K562 (cell line): ENCODE results near the gene TPM4. TPM values are rescaled to one million over a fixed set of nuclear protein-coding genes. Genes with fewer than 3 reads are reported as not detected.

Experiments
- BACH1 ChIP-seq: fragments of 200-800 bp; sonication (Bioruptor generic); IDR thresholded peaks from 2 replicates; pipeline ENCODE4 v1.6.1; 2016; ENCODE audit warnings: missing genetic modification characterization, missing compliant biosample characterization
- BCL6 ChIP-seq: fragments of 250-450 bp; sonication (Bioruptor Pico); IDR thresholded peaks from 2 replicates; pipeline ENCODE4 v1.4.0; 2020
- CCNT2 ChIP-seq: IDR thresholded peaks from 2 replicates; pipeline ENCODE4 v1.6.1; 2011; ENCODE audit warnings: borderline replicate concordance, low read depth, mild to moderate bottlenecking, moderate library complexity, mixed read lengths, low read length; ENCODE audit not compliant: insufficient read length; ENCODE audit errors: extremely low read depth
- DPF2 ChIP-seq: fragments of 450-650 bp; IDR thresholded peaks from 2 replicates; pipeline ENCODE4 v1.6.1; 2016
- FOXP1 ChIP-seq: sonication (generic); formaldehyde crosslinking; IDR thresholded peaks from 2 replicates; pipeline ENCODE4 v1.8.0; 2022; ENCODE audit warnings: mild to moderate bottlenecking, missing genetic modification reagents
- MIER1 ChIP-seq: fragments of 450-650 bp; IDR thresholded peaks from 2 replicates; pipeline ENCODE4 v1.6.1; 2016; ENCODE audit warnings: antibody characterized with exemption, mild to moderate bottlenecking, low read depth
- RBM15 ChIP-seq: fragments of 200-400 bp; formaldehyde crosslinking; IDR thresholded peaks from 2 replicates; pipeline ENCODE4 v1.6.1; 2018; ENCODE audit warnings: mild to moderate bottlenecking, low read length, moderate library complexity; ENCODE audit not compliant: insufficient read depth
- RBM39 ChIP-seq: fragments of 200-400 bp; formaldehyde crosslinking; optimal IDR thresholded peaks from 2 replicates; pipeline ENCODE3; 2018; ENCODE audit warnings: low read depth, low read length
- SP2 ChIP-seq: IDR thresholded peaks from 2 replicates; pipeline ENCODE4 v1.6.1; 2011; ENCODE audit warnings: mild to moderate bottlenecking, low read depth, low read length, moderate library complexity; ENCODE audit not compliant: poor library complexity, severe bottlenecking; ENCODE audit errors: extremely low read depth
- TCF7 ChIP-seq: sonication (generic); IDR thresholded peaks from 2 replicates; pipeline ENCODE4 v1.6.1; 2016; ENCODE audit warnings: antibody characterized with exemption, borderline replicate concordance
- ZNF445 ChIP-seq: fragments of 250-450 bp; sonication (Bioruptor Pico); IDR thresholded peaks from 2 replicates; pipeline ENCODE4 v1.4.0; 2020; ENCODE audit warnings: low read depth, mild to moderate bottlenecking, moderate library complexity
- polyA plus RNA-seq, 8 experiments: library from polyadenylated mRNA; depleted of rRNA in 4 of 8; stranded (reverse) in 5 of 8; unstranded in 3 of 8; fragments of >200 nt; fragmentation: Nextera tagmentation in 2 of 8; fragmentation: Illumina TruSeq in 1 of 8; extraction: Ambion mirVana in 2 of 8; extraction: Trizol in 1 of 8; gene quantifications; 2 replicates each; pipeline versions ENCODE4 v1.2.1 to v1.2.3, GENCODE V29; 2011 to 2014; ENCODE audit warnings: inconsistent platforms in 1 of 8, missing spikeins in 1 of 8
- total RNA-seq, 7 experiments: library from RNA; depleted of rRNA in 6 of 7; stranded (reverse); fragments of >200 nt in 6 of 7; fragmentation: Illumina TruSeq in 2 of 7; extraction: Trizol in 2 of 7; gene quantifications; 2 replicates each; pipeline versions ENCODE4 v1.2.1 to v1.2.3, GENCODE V29; 2011 to 2021; ENCODE audit warnings: low replicate concordance in 1 of 7
- TF ChIP-seq, protein P1 (sequence below): fragments of 450-650 bp; IDR thresholded peaks from 2 replicates; pipeline ENCODE4 v1.7.1; 2018; ENCODE audit warnings: mild to moderate bottlenecking, low read depth; ENCODE audit not compliant: partially characterized antibody
- TF ChIP-seq, protein P2 (sequence below): IDR thresholded peaks from 2 replicates; pipeline ENCODE4 v1.6.1; 2011; ENCODE audit not compliant: insufficient read length; ENCODE audit errors: extremely low read depth
- TF ChIP-seq, protein P3 (sequence below): fragments of 450-650 bp; formaldehyde crosslinking; IDR thresholded peaks from 2 replicates; pipeline ENCODE4 v1.4.0; 2020; ENCODE audit warnings: mild to moderate bottlenecking, mixed read lengths
- TF ChIP-seq, protein P4 (sequence below): fragments of 450-650 bp; conservative IDR thresholded peaks from 2 replicates; pipeline ENCODE4 v1.6.1; 2016; ENCODE audit warnings: missing genetic modification characterization, low read depth, mild to moderate bottlenecking, control low read depth, missing compliant biosample characterization

TPM4 gene
- total and polyA plus RNA-seq, 9 of the 15 experiments (the other 6 are each of a cell fraction or from before 2014, with no cell fraction given) = 28.1 to 111 (median 77.4) TPM

DNA sequence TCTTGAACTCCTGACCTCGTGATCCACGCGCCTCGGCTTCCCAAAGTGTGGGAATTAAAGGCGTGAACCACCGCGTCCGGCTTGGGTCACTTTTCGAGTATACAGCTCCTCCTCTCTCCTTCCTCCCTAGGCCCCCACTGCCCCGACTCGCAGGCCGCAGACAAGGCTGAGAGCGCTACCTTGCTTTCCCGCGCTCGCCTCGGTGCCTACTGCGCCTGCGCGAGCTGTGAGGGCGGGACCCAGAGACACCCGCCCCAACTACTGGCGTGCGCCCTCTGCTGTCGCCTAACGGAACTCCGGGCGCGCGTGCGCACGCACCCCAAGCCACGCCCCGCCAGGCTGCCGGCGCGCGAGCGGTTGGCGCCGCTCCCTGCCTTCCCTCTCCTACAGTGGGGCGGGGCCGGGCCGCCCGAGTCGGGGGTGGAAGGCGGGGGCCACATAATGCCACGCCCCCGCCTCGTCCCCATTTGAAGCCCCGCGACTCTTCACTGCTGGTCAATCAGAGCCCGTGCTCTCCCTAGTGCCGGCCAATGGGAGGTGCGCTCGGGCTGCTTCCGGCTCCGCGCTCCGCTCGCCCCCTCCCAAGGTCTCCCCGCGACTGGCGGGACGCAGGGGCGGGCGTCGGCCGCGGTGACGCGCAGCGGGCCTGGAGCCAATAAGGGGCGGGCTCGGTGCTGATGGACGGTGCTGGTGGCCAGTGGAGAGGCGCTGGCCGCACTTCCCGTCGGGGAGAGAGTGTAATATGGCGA, 35.0 kb downstream of the TPM4 start, which contains the start of gene RAB8A (continued):
- TF ChIP-seq, protein P1, sequence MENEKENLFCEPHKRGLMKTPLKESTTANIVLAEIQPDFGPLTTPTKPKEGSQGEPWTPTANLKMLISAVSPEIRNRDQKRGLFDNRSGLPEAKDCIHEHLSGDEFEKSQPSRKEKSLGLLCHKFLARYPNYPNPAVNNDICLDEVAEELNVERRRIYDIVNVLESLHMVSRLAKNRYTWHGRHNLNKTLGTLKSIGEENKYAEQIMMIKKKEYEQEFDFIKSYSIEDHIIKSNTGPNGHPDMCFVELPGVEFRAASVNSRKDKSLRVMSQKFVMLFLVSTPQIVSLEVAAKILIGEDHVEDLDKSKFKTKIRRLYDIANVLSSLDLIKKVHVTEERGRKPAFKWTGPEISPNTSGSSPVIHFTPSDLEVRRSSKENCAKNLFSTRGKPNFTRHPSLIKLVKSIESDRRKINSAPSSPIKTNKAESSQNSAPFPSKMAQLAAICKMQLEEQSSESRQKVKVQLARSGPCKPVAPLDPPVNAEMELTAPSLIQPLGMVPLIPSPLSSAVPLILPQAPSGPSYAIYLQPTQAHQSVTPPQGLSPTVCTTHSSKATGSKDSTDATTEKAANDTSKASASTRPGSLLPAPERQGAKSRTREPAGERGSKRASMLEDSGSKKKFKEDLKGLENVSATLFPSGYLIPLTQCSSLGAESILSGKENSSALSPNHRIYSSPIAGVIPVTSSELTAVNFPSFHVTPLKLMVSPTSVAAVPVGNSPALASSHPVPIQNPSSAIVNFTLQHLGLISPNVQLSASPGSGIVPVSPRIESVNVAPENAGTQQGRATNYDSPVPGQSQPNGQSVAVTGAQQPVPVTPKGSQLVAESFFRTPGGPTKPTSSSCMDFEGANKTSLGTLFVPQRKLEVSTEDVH = peak; percentile 93
- TF ChIP-seq DPF2 (peak; percentile 57), SP2 (peak; percentile 79), BCL6 (CRISPR knock-in tag) (no peak), MIER1 (peak; percentile 9; the same call in 1 of the 2 replicates), RBM15 (no peak), TCF7 (no peak), RBM39 (no peak), BACH1 (tag) (no peak), ZNF445 (no peak), FOXP1 (peak; percentile 59; the same call in 1 of the 2 replicates), CCNT2 (peak; percentile 69)
- TF ChIP-seq, protein P2, sequence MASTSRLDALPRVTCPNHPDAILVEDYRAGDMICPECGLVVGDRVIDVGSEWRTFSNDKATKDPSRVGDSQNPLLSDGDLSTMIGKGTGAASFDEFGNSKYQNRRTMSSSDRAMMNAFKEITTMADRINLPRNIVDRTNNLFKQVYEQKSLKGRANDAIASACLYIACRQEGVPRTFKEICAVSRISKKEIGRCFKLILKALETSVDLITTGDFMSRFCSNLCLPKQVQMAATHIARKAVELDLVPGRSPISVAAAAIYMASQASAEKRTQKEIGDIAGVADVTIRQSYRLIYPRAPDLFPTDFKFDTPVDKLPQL = no peak
- TF ChIP-seq, protein P3, sequence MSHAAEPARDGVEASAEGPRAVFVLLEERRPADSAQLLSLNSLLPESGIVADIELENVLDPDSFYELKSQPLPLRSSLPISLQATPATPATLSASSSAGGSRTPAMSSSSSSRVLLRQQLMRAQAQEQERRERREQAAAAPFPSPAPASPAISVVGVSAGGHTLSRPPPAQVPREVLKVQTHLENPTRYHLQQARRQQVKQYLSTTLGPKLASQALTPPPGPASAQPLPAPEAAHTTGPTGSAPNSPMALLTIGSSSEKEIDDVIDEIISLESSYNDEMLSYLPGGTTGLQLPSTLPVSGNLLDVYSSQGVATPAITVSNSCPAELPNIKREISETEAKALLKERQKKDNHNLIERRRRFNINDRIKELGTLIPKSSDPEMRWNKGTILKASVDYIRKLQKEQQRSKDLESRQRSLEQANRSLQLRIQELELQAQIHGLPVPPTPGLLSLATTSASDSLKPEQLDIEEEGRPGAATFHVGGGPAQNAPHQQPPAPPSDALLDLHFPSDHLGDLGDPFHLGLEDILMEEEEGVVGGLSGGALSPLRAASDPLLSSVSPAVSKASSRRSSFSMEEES (CRISPR knock-in tag) = peak; percentile 76
- TF ChIP-seq, protein P4, sequence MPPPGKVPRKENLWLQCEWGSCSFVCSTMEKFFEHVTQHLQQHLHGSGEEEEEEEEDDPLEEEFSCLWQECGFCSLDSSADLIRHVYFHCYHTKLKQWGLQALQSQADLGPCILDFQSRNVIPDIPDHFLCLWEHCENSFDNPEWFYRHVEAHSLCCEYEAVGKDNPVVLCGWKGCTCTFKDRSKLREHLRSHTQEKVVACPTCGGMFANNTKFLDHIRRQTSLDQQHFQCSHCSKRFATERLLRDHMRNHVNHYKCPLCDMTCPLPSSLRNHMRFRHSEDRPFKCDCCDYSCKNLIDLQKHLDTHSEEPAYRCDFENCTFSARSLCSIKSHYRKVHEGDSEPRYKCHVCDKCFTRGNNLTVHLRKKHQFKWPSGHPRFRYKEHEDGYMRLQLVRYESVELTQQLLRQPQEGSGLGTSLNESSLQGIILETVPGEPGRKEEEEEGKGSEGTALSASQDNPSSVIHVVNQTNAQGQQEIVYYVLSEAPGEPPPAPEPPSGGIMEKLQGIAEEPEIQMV = 0 out of 2 replicates have a peak, but pooled peaks have one; percentile 43
